Upper lobe of left lung (tissue), 4 donors: Measurements from ENCODE around the gene DARS1.

Source experiments
- CTCF ChIP-seq, 6 experiments: fragments of 450-650 bp in 4 of 6; fragments of 200-600 bp in 2 of 6; sonication (generic) in 2 of 6; IDR thresholded peaks; one replicate each; pipeline ENCODE4 v1.5.1; 2016 to 2019; ENCODE audit warnings: antibody characterized with exemption in 6 of 6
- POLR2A ChIP-seq, 4 donors: fragments of 450-650 bp; IDR thresholded peaks; one replicate each; pipeline ENCODE4 v1.5.1; 2016 to 2017; ENCODE audit warnings: antibody characterized with exemption in 4 of 4, mild to moderate bottlenecking in 2 of 4

GRCh38 chr2:135954020-135954601 is 31.3 kb downstream of the DARS1 start:
- TF ChIP-seq CTCF (IDR thresholded peaks at IDR 0.05) = no peak
- no peak for TF ChIP-seq POLR2A (IDR thresholded peaks at IDR 0.05)
